Caco-2 (cell line): ENCODE data around the gene SORL1. TPM values are rescaled to one million over a fixed set of nuclear protein-coding genes. Genes with fewer than 3 reads are reported as not detected.

Experiments used
- BruUV-seq: library from RNA; stranded (reverse); fragments of 400-500 nt; replicated peaks from 2 replicates; lab custom pipeline; 2021; lab: Mats Ljungman, UMichigan
- CTCF ChIA-PET: fragments of 300-600 bp; sonication (Branson Sonifier 250); formaldehyde crosslinking; loops from one replicate; lab custom pipeline; 2022; ENCODE audit warnings: antibody characterized with exemption; lab: Charles Lee
- POLR2A ChIA-PET: fragments of 300-600 bp; sonication (Branson Sonifier 250); formaldehyde crosslinking; loops from one replicate; lab custom pipeline; 2022; ENCODE audit warnings: antibody characterized with exemption; lab: Charles Lee
- DNase-seq, 2 experiments: peaks; one replicate each; pipeline versions ENCODE4 v3.0.0 to v3.0.0-alpha.2; 2020 to 2022
- H3K27me3 ChIP-seq: replicated peaks from 2 replicates; pipeline ENCODE4 v1.6.0; 2011; ENCODE audit warnings: low read length; ENCODE audit not compliant: control insufficient read depth, insufficient read depth
- H3K36me3 ChIP-seq: 2 replicates; pipeline ENCODE4 v1.5.1; 2011; ENCODE audit warnings: low read length; ENCODE audit not compliant: control insufficient read depth, insufficient read depth
- H3K4me1 ChIP-seq: fragments of 250-450 bp; sonication (Bioruptor Pico); 2 replicates; pipeline ENCODE4 v1.5.1; 2020; ENCODE audit warnings: mild to moderate bottlenecking
- H3K4me3 ChIP-seq: 2 replicates; pipeline ENCODE4 v1.5.1; 2011; ENCODE audit warnings: low read depth, mild to moderate bottlenecking, control low read depth, low read length
- H3K9me3 ChIP-seq: fragments of 250-450 bp; sonication (Bioruptor Pico); 2 replicates; pipeline ENCODE4 v1.5.1; 2020; ENCODE audit warnings: mild to moderate bottlenecking, moderate library complexity
- H3K27ac Mint-ChIP-seq: one replicate; pipeline ENCODE4 v1.8.0; 2022; ENCODE audit warnings: mixed read lengths; ENCODE audit not compliant: unreplicated experiment
- H3K27me3 Mint-ChIP-seq: one replicate; pipeline ENCODE4 v1.8.0; 2022; ENCODE audit warnings: mixed read lengths; ENCODE audit not compliant: insufficient read depth, unreplicated experiment
- H3K36me3 Mint-ChIP-seq: one replicate; pipeline ENCODE4 v1.8.0; 2022; ENCODE audit warnings: mild to moderate bottlenecking, mixed read lengths; ENCODE audit not compliant: insufficient read depth, unreplicated experiment
- H3K4me1 Mint-ChIP-seq: one replicate; pipeline ENCODE4 v1.8.0; 2022; ENCODE audit warnings: low read depth, mixed read lengths; ENCODE audit not compliant: unreplicated experiment
- H3K4me3 Mint-ChIP-seq: one replicate; pipeline ENCODE4 v1.8.0; 2022; ENCODE audit warnings: mild to moderate bottlenecking, moderate library complexity, mixed read lengths; ENCODE audit not compliant: unreplicated experiment
- H3K9me3 Mint-ChIP-seq: one replicate; pipeline ENCODE4 v1.8.0; 2022; ENCODE audit warnings: mixed read lengths; ENCODE audit not compliant: unreplicated experiment
- intact Hi-C: fragments of 100-400 bp; cut with micrococcal nuclease; formaldehyde crosslinking; loops from one replicate; pipeline ENCODE4 v1.10.0; 2022; ENCODE audit not compliant: unreplicated experiment
- total RNA-seq: library from RNA; stranded (reverse); gene quantifications from 2 replicates; pipeline ENCODE4 v1.2.3, GENCODE V29; 2022
- TF ChIP-seq, protein P1 (sequence below), 2 experiments: fragments of 200-600 bp in 1 of 2; IDR thresholded peaks; 1 replicate in 1 of 2; 2 replicates in 1 of 2; pipeline versions ENCODE4 v1.5.1 to v1.8.0; 2011 to 2022; ENCODE audit warnings: antibody characterized with exemption in 1 of 2, control low read depth in 1 of 2, inconsistent platforms in 1 of 2, low read depth in 1 of 2, low read length in 1 of 2, mild to moderate bottlenecking in 1 of 2, moderate library complexity in 1 of 2; ENCODE audit not compliant: insufficient read depth in 1 of 2, severe bottlenecking in 1 of 2, unreplicated experiment in 1 of 2

The SORL1 gene
- total RNA-seq, 1 experiment from 2014 or later: 26.3 TPM

- H3K9me3 ChIP-seq: no peaks in the 10 kb centered on the region
- DNase-seq: peak in 1 of 2 experiments; percentile 19
- BruUV-seq: no TSS peak
- peaks cover 3% of the 10 kb centered on the region; the same call in 1 of the 2 replicates for H3K36me3 ChIP-seq
- peaks cover 8% of the 10 kb centered on the region for H3K4me1 Mint-ChIP-seq
- H3K36me3 Mint-ChIP-seq: peaks cover 19% of the 10 kb centered on the region
- intact Hi-C loops: no loop called here
- no peak overlapping the region for H3K4me3 ChIP-seq
- H3K27me3 Mint-ChIP-seq: no peaks in the 10 kb centered on the region
- H3K27ac Mint-ChIP-seq: no peak overlapping the region
- POLR2A ChIA-PET: no interaction called here
- no peak overlapping the region for H3K4me3 Mint-ChIP-seq
- CTCF ChIA-PET: no interaction called here
- H3K27me3 ChIP-seq: no peaks in the 10 kb centered on the region
- H3K9me3 Mint-ChIP-seq: no peaks in the 10 kb centered on the region
- no peaks in the 10 kb centered on the region for H3K4me1 ChIP-seq
- TF ChIP-seq, protein P1, sequence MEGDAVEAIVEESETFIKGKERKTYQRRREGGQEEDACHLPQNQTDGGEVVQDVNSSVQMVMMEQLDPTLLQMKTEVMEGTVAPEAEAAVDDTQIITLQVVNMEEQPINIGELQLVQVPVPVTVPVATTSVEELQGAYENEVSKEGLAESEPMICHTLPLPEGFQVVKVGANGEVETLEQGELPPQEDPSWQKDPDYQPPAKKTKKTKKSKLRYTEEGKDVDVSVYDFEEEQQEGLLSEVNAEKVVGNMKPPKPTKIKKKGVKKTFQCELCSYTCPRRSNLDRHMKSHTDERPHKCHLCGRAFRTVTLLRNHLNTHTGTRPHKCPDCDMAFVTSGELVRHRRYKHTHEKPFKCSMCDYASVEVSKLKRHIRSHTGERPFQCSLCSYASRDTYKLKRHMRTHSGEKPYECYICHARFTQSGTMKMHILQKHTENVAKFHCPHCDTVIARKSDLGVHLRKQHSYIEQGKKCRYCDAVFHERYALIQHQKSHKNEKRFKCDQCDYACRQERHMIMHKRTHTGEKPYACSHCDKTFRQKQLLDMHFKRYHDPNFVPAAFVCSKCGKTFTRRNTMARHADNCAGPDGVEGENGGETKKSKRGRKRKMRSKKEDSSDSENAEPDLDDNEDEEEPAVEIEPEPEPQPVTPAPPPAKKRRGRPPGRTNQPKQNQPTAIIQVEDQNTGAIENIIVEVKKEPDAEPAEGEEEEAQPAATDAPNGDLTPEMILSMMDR (IDR thresholded peaks at IDR 0.05; ENCODE audit: insufficient read depth in 1 of 2, low read depth in 1 of 2, low read length in 1 of 2, severe bottlenecking in 1 of 2, unreplicated experiment in 1 of 2): no peak
Observed at GRCh38 chr11:121614636-121615240, 162.6 kb downstream of the SORL1 start.

- peaks cover 3% of the 10 kb centered on the region; the same call in 1 of the 2 replicates for H3K36me3 ChIP-seq
- H3K4me3 ChIP-seq: no peak overlapping the region
- H3K9me3 Mint-ChIP-seq: no peaks in the 10 kb centered on the region
- no peaks in the 10 kb centered on the region for H3K27me3 Mint-ChIP-seq
- no peaks in the 10 kb centered on the region for H3K4me1 ChIP-seq
- no peaks in the 10 kb centered on the region for H3K9me3 ChIP-seq
- ChIA-PET CTCF (interaction anchor here (0.6 kb wide), 1 partner anchor 97 kb away, joined by 4 read pairs; no protein-coding TSS in a partner anchor), POLR2A (no interaction called here)
- H3K27me3 ChIP-seq: no peaks in the 10 kb centered on the region
- no peak overlapping the region for H3K4me3 Mint-ChIP-seq
- H3K27ac Mint-ChIP-seq: no peak overlapping the region
- TF ChIP-seq, protein P1 (IDR thresholded peaks at IDR 0.05; ENCODE audit: insufficient read depth in 1 of 2, low read depth in 1 of 2, low read length in 1 of 2, severe bottlenecking in 1 of 2, unreplicated experiment in 1 of 2): no peak
- intact Hi-C loops: no loop called here
- no TSS peak for BruUV-seq
- DNase-seq: no peak
- H3K36me3 Mint-ChIP-seq: peaks cover 12% of the 10 kb centered on the region
- H3K4me1 Mint-ChIP-seq: peaks cover 8% of the 10 kb centered on the region
Observed at GRCh38 chr11:121615501-121615900, 163.4 kb downstream of the SORL1 start.

DNA sequence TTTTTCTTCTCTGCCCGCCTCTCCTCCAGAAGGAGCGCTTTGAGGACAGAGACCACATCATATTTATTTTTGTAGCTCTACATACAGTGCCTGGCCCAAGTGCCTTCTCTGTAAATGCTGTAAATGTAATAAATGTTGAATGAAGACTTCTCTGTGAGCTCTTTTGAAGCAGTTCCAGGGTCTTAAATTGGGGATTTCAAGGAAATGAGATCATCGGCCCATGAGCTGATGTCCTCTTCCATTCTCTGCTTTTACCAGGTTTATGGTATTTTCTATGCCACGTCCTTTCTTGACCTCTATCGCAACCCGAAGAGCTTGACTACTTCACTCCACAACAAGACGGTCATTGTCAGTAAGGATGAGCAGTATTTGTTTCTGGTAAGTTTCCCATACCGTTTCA lies 166.4 kb downstream of the SORL1 start:
- Histone ChIP-seq H3K27me3 (no peaks in the 10 kb centered on the region), H3K4me1 (no peaks in the 10 kb centered on the region), H3K36me3 (peaks cover 5% of the 10 kb centered on the region; the same call in 1 of the 2 replicates), H3K4me3 (no peak overlapping the region), H3K9me3 (no peaks in the 10 kb centered on the region)
- Mint-ChIP-seq H3K27me3 (no peaks in the 10 kb centered on the region), H3K36me3 (peaks cover 6% of the 10 kb centered on the region), H3K4me3 (no peak overlapping the region), H3K4me1 (peaks cover 8% of the 10 kb centered on the region), H3K27ac (no peak overlapping the region), H3K9me3 (no peaks in the 10 kb centered on the region)
- POLR2A ChIA-PET: no interaction called here
- CTCF ChIA-PET: no interaction called here
- TF ChIP-seq, protein P1 (IDR thresholded peaks at IDR 0.05; ENCODE audit: insufficient read depth in 1 of 2, low read depth in 1 of 2, low read length in 1 of 2, severe bottlenecking in 1 of 2, unreplicated experiment in 1 of 2): no peak
- intact Hi-C loops: no loop called here
- no peak for DNase-seq
- no TSS peak for BruUV-seq
